ENCODE measurements around the gene SURF4.
A peak's percentile ranks its signal among the peaks of the same experiment; 100 is the strongest.
"Not testable (repeated sequence)": the region's sequence is repeated elsewhere in the genome, so short reads cannot be mapped to it uniquely, and the experiment has no call there.

SURF4 gene

DNA sequence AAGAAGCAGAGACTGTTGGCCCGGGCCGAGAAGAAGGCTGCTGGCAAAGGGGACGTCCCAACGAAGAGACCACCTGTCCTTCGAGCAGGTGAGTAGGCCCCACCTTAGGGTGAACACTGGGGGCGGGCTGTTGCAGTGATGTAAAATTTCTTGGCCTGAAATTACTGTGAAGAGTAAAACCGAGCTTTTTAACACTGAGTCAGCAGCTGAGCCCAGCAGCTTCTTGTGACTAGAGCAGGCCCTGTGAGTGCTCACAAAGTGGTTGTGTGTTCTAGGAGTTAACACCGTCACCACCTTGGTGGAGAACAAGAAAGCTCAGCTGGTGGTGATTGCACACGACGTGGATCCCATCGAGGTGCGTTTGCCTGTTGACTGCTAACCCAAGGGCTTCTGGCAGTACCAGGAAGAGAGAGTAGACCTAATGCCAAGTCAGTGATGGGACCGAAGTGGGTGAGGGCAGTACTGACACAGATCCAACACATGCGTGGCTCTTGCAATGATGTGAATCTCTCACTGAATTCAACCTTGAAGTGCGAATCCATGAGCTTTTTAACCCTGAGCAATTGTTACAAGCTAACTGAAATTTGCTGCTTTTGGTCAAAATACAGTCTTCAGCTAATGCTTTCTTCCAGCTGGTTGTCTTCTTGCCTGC is 25.8 kb downstream of the SURF4 start:
- no peak for DNase-seq

GRCh38 chr9:133348718-133349573 is 26.9 kb downstream of the SURF4 start:
- DNase-seq, result no peak

- peak; percentile 83 to 96 for DNase-seq
These were observed 27.7 kb downstream of the SURF4 start, which contains the start of the genes MED22 and RPL7A for GRCh38 chr9:133347985-133348717. TSS of gene MED22 (minus strand) at chr9:133348131. CDS start at chr9:133346662, 1,469 bp downstream. TSS of gene RPL7A (plus strand) at chr9:133348218. CDS start at chr9:133348244, 26 bp downstream.

- DNase-seq, result peak in 1 of 2 experiments; percentile 45
These were observed 28.3 kb downstream of the SURF4 start for GRCh38 chr9:133347515-133347984.

- DNase-seq, result no peak
These were observed 29.7 kb downstream of the SURF4 start for GRCh38 chr9:133346021-133346785.

- DNase-seq, result no peak
These were observed 30.3 kb downstream of the SURF4 start for GRCh38 chr9:133345596-133345995.

- no peak for DNase-seq
These were observed 30.9 kb downstream of the SURF4 start for GRCh38 chr9:133344979-133345378.

- no peak for DNase-seq
These were observed 31.8 kb downstream of the SURF4 start for GRCh38 chr9:133344071-133344470.

- no peak for DNase-seq
These were observed 33.3 kb downstream of the SURF4 start for GRCh38 chr9:133342570-133342969.

- DNase-seq, result no peak
These were observed 33.8 kb downstream of the SURF4 start for GRCh38 chr9:133342069-133342406.

DNA sequence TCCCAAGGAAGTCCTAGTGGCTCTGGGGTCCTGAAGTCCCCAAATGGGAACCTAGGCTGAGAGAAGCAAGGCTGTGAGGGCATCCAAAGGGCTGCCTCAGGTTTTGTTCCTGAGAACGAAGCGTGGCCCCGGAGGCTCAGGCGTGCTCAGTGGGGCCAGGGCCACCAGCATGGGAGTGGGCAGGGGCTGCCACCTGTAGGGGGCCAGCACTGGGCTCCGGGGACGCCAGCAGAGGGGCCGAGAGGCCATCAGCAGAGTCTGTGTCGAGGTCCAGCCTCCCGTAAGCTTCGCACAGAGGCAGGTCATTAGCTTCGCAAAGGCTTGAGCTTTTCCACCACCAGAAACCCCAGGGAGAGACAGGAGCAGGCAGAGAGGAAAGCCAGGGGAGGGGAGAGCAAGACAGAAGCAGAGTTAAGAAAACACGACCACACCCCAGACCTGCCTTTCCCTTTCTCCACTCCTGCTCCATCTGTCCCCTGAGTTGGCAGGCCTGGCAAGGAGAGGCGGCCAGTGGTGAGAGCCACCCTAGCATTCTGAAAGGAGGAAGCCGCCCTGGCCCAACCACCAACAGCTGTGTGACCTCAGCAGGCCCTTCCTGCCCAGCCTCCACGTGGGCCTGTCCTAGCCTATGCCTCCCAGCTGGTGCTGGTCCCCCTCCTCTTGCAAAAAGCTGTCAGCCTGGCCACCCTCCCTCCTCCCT is 34.3 kb downstream of the SURF4 start:
- DNase-seq, result no peak

GRCh38 chr9:133340916-133341315 is 34.9 kb downstream of the SURF4 start:
- no peak for DNase-seq

DNA sequence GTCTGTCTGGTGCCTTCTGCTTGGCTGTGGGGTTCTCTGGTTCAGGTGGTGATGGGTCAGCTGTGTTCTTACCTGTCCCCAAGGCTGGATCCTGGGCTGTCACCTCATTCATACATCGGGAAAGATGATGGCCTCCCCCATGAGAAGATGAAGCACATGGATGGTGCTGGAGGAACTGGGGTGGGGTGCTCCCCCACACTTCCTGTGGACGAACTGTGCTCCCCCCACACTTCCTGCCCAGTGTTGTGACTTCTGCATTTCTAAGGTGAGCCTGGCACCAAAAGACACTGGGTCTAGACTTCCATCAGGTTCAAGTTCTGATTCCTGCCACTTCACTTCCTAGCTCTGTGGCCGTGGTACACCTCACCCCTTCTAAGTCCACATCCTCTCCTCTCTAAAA is 35.6 kb downstream of the SURF4 start:
- DNase-seq, result no peak

- DNase-seq, result no peak
These were observed 36.2 kb downstream of the SURF4 start for GRCh38 chr9:133339641-133340040.

- DNase-seq, result peak; percentile 80 to 90
These were observed 39.7 kb downstream of the SURF4 start, which contains the start of gene SURF6 for GRCh38 chr9:133335924-133336811. TSS of gene SURF6 (minus strand) at chr9:133336188. CDS start at chr9:133336132, 56 bp downstream.

GRCh38 chr9:133334888-133335287 is 41.0 kb downstream of the SURF4 start:
- DNase-seq, result not testable (repeated sequence)

GRCh38 chr9:133334161-133334560 is 41.7 kb downstream of the SURF4 start:
- no peak for DNase-seq

DNA sequence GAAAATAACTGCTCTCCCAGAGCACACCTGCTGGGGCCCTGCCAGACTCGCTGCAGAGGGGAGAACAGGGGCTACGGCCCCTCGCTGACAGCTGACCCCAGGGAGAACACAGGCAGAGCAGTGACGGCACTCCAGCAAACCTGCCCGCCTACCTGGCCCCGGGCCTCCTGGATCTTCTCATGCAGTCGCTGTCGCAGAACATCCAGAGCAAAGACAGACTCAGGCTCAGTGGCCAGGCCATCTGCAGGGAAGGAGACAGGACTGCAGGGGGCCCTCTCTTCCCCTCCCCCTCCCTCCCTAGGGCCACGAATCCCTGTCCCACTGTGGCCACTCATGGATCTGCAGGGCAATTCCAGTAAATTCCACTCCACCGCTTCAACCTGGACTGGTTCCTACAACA is 42.3 kb downstream of the SURF4 start:
- no peak for DNase-seq

DNA sequence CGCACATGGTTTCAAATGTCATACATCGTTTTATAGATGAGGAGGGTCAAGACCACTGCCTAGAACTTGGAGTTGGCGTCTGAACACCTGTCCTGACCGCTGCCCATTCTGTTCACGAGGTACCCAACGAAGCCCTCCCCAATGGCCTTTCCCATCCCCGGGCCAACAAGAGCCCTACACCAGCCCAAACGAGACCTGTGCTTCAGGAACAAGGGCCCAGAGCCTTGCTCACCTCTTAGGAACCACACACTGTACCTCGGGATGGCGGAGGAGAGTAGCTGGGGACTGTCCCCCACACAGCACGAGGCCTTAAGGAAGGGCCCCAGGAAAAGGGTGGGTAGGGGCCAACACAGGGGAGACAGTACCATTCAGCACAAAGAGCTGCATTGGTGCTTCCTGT is 42.8 kb downstream of the SURF4 start:
- no peak for DNase-seq

GRCh38 chr9:133332381-133332730 is 43.5 kb downstream of the SURF4 start:
- DNase-seq, result no peak

Data from SW 1271 (cell line).